WTC11 (cell line): ENCODE results near the gene SLC25A38. TPM values are rescaled to one million over a fixed set of nuclear protein-coding genes. Genes with fewer than 3 reads are reported as not detected.

Experiments
- SP1 ChIP-seq: sonication (generic); formaldehyde crosslinking; conservative IDR thresholded peaks from 2 replicates; pipeline ENCODE4 v1.8.1; 2022; ENCODE audit warnings: missing genetic modification reagents
- ZNF138 ChIP-seq: sonication (generic); formaldehyde crosslinking; conservative IDR thresholded peaks from 2 replicates; pipeline ENCODE4 v1.8.1; 2022; ENCODE audit warnings: mild to moderate bottlenecking, moderate library complexity, missing genetic modification reagents
- total RNA-seq: library from RNA; stranded (reverse); gene quantifications from 3 replicates; pipeline ENCODE4 v1.2.3, GENCODE V29; 2021
- TF ChIP-seq, protein P1 (sequence below): fragments of 250-450 bp; sonication (Bioruptor Pico); IDR thresholded peaks from 2 replicates; pipeline ENCODE4 v1.9.0; 2021; ENCODE audit warnings: mild to moderate bottlenecking, borderline replicate concordance

Gene SLC25A38
- total RNA-seq, 1 experiment from 2014 or later = 34.9 TPM

DNA sequence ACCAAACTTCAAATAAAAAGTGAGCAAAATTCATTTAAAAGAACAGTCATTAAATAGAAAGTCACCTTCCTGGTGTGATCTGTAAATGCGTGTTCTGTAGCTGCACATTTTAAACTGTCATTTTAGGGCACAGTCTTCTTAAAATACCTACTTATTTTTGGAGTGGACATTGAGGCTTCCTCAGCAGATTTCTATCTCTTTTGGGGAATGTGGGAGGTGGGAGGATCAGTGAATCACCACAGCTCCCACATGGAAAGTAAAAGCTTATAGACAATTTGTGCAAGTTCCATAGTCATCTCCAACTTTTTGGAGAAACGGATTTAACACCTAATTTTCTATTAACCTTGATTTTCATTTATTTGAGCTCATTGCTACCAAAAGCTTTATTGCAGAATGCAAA, 63.3 kb downstream of the SLC25A38 start (continued):
- TF ChIP-seq, protein P1, sequence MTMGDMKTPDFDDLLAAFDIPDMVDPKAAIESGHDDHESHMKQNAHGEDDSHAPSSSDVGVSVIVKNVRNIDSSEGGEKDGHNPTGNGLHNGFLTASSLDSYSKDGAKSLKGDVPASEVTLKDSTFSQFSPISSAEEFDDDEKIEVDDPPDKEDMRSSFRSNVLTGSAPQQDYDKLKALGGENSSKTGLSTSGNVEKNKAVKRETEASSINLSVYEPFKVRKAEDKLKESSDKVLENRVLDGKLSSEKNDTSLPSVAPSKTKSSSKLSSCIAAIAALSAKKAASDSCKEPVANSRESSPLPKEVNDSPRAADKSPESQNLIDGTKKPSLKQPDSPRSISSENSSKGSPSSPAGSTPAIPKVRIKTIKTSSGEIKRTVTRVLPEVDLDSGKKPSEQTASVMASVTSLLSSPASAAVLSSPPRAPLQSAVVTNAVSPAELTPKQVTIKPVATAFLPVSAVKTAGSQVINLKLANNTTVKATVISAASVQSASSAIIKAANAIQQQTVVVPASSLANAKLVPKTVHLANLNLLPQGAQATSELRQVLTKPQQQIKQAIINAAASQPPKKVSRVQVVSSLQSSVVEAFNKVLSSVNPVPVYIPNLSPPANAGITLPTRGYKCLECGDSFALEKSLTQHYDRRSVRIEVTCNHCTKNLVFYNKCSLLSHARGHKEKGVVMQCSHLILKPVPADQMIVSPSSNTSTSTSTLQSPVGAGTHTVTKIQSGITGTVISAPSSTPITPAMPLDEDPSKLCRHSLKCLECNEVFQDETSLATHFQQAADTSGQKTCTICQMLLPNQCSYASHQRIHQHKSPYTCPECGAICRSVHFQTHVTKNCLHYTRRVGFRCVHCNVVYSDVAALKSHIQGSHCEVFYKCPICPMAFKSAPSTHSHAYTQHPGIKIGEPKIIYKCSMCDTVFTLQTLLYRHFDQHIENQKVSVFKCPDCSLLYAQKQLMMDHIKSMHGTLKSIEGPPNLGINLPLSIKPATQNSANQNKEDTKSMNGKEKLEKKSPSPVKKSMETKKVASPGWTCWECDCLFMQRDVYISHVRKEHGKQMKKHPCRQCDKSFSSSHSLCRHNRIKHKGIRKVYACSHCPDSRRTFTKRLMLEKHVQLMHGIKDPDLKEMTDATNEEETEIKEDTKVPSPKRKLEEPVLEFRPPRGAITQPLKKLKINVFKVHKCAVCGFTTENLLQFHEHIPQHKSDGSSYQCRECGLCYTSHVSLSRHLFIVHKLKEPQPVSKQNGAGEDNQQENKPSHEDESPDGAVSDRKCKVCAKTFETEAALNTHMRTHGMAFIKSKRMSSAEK (CRISPR knock-in tag) = no peak
- TF ChIP-seq ZNF138 (no peak), SP1 (CRISPR knock-in tag) (no peak)

Other genes with a start within 250 kb of the SLC25A38 start
- 8.0 to 8.7 TPM (median 8.5 TPM) in 3 replicates for gene CSRNP1, start 229.8 kb upstream of the SLC25A38 start, total RNA-seq
- not detected in 3 replicates for gene XIRP1, start 190.8 kb upstream of the SLC25A38 start, total RNA-seq
- 0.07 to 0.37 TPM (median 0.11 TPM) in 3 replicates for gene CX3CR1, start 103.3 kb upstream of the SLC25A38 start, total RNA-seq
- gene CCR8, start 53.7 kb upstream of the SLC25A38 start, total RNA-seq = 0.33 TPM in 1 of 3 replicates, not detected in the others
- gene RPSA, start 23.4 kb downstream of the SLC25A38 start, total RNA-seq = 2,455 to 2,509 TPM (median 2,505 TPM) in 3 replicates
- gene MOBP, start 84.3 kb downstream of the SLC25A38 start, total RNA-seq = 0.13 to 0.39 TPM in 2 of 3 replicates, not detected in the other